GM13976 (cell line): ENCODE data around the gene ARFRP1.
"Not testable (repeated sequence)": the region's sequence is repeated elsewhere in the genome, so short reads cannot be mapped to it uniquely, and the experiment has no call there.

Experiments
- DNase-seq: peaks from one replicate; pipeline ENCODE4 v3.0.0; 2012; ENCODE audit warnings: low spot score
- in situ Hi-C: fragments of 300-500 bp; cut with MboI; formaldehyde crosslinking; loops from one replicate; pipeline ENCODE4 v1.12.0; 2022; ENCODE audit warnings: low sequenced_read_pairs, mixed read lengths, inconsistent platforms; ENCODE audit not compliant: unreplicated experiment
- TF ChIP-seq, protein P1 (sequence below): IDR thresholded peaks from 2 replicates; pipeline ENCODE4 v1.5.1; 2012; ENCODE audit warnings: borderline replicate concordance, mild to moderate bottlenecking; ENCODE audit not compliant: insufficient read depth; ENCODE audit errors: extremely low read depth, missing control alignments, control extremely low read depth

Gene ARFRP1

DNA sequence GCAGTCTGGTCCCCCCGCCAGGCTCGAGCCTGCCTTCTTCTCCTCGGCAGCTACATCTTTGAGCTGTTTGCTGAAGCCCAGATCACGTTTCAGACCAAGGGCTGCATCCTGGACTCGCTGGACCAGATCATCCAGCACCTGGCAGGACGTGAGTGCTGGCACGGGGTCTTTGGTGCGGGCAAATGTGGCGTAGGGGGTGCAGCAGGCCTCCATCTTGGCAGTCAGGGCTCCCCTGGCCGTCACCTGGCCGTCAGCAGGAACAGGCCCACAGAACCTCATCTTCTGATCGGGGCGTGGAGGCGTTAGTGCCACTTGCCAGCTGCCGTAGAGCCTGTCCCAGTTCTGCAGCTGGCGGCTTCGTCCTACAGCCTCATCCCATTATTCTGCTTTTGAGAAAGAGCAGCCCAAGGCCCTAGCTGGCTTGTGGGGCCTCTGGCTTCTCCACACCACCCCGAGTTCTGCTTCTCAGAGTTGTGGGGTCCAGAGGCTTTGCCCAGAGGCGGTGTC lies 27.9 kb downstream of the ARFRP1 start:
- TF ChIP-seq, protein P1, sequence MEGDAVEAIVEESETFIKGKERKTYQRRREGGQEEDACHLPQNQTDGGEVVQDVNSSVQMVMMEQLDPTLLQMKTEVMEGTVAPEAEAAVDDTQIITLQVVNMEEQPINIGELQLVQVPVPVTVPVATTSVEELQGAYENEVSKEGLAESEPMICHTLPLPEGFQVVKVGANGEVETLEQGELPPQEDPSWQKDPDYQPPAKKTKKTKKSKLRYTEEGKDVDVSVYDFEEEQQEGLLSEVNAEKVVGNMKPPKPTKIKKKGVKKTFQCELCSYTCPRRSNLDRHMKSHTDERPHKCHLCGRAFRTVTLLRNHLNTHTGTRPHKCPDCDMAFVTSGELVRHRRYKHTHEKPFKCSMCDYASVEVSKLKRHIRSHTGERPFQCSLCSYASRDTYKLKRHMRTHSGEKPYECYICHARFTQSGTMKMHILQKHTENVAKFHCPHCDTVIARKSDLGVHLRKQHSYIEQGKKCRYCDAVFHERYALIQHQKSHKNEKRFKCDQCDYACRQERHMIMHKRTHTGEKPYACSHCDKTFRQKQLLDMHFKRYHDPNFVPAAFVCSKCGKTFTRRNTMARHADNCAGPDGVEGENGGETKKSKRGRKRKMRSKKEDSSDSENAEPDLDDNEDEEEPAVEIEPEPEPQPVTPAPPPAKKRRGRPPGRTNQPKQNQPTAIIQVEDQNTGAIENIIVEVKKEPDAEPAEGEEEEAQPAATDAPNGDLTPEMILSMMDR = no peak
- no peak for DNase-seq
- in situ Hi-C loops = no loop called here

DNA sequence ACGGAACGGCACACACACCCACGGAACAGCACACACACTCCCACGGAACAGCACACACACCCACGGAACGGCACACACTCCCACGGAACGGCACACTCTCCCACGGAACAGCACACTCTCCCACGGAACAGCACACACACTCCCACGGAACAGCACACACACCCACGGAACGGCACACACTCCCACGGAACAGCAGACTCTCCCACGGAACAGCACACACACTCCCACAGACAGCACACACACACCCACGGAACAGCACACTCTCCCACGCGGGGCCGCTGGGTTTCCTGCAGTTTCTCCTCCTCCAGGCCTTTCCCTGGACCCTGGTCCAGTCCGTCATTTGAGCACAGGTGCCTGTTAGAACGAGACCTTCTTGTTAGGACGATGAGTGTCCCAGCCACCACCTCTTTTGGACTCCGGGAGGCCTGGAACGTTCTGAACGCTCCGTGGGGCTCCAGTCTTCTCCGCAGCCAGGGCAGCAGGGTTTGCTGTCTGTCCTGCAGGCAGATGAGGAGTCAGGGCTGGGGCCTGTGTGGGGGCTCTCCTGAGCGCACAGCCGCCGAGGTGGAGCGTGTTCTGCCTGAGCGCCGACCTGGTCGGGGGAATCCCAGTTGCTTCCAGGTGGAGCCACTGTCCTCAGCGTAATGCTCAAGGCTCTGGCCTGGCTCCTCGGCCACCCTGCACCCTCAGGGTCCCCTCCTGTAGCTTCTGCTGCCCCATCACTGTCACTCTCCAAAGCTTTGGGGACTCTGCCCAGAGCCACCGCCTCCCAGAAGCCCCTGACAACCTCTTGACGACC lies 28.9 kb downstream of the ARFRP1 start:
- TF ChIP-seq, protein P1 = no peak
- in situ Hi-C loops = no loop called here
- no peak for DNase-seq

DNA sequence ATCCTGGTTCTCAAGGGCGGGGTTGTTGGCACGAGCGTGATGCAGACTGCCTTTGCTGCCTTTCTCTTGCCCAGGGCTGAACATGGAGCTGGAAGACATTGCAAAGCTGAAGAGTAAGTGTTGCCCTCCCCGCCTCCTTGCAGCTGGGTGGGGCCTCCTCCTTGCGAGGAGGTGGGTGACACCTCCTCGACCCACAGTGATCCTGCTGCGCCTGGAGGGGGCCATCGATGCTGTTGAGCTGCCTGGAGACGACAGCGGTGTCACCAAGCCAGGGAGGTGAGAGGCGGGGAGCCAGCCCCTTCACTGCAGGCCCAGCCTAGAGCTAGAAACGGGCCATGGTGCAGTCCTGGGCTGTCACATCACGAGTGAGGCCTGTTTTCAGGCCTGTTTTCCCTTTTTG lies 29.7 kb downstream of the ARFRP1 start:
- DNase-seq = no peak
- TF ChIP-seq, protein P1 = no peak
- in situ Hi-C loops = no loop called here

DNA sequence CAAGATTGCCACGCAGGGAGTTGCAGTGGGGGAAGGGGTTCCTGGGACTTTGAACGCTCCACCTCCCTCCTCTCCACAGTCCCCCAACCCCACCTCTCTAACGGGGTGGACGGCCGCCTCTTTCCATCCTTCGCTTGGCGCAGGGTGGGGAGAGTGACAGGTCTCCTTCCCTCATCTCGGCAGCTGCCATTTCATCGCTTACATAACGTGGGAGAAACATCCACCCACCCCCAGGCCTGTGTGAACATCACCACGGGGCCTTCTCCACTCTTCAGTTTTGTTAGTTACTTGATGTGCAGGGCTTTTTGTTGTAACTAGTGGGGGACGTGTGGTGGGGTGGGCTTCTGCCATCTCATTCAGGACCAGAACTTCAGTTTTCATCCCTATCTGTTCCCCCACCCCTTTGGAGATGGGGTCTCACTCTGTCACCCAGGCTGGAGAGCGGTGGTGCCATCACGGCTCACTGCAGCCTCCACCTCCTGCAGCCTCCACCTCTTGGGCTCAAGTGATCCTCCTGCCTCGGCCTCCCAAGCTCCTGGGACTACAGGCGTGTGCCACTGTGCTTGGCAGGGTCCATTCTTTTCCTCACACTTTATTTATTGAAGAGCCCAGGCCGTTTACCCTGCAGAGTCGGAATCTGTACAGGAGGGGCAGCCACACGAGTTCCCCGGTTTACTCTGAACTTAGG lies 32.0 kb downstream of the ARFRP1 start:
- TF ChIP-seq, protein P1 = no peak
- no peak for DNase-seq
- in situ Hi-C loops = no loop called here

DNA sequence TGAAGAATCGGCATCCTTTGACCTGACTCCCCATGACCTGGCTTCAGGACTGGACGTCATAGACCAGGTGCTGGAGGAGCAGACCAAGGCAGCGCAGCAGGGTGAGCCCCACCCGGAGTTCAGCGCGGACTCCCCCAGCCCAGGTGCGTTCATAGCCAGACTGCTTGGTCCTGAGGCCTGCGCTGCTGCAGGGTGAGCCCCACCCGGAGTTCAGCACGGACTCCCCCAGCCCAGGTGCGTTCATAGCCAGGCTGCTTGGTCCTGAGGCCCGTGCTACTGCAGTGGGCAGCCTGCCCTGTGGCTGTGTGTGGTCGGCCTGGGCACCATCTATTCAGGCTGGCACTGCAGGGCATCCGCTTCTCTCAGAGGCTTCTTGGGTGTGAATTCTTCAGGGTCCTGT lies 33.8 kb downstream of the ARFRP1 start:
- no peak for DNase-seq
- TF ChIP-seq, protein P1 = no peak
- in situ Hi-C loops = no loop called here

DNA sequence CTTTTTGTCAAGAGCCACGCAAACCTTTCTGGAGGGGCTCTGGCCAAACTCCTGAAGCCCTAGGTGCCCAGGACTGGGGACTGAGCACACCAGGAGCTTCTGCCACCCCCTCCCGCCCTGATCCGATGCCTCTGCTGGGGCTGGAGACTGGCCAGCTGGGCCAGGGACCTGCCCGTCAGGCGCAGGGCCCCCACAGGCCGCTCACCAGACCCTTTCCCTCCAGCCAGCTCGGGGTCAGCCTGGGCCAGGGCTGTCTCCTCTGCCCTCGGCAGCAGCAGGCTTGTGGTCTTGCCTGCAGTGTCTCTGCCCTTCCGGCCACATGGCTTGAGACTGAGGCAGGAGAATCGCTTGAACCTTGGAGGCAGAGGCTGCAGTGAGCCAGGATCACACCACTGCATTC lies 35.1 kb downstream of the ARFRP1 start:
- in situ Hi-C loops = no loop called here
- TF ChIP-seq, protein P1 = no peak
- no peak for DNase-seq

DNA sequence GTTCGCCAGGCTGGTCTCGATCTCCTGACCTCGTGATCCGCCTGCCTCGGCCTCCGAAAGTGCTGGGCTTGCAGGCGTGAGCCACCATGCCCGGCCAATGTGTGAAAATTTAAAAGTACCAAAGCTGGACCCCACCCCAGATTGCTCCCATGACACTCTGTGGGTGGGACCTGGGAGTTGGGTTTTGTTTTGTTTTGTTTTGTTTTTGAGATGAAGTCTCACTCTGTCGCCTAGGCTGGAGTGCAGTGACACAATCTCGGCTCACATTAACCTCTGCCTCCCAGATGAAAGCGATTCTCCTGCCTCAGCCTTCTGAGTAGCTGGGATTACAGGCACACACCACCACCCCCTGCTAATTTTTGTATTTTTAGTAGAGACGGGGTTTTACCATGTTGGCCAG lies 36.1 kb downstream of the ARFRP1 start:
- DNase-seq, in situ Hi-C loops: not testable (repeated sequence)
